Measurements from ENCODE around the gene SYNGAP1.

- TF ChIP-seq POLR2A (IDR thresholded peaks at IDR 0.05; ENCODE audit: extremely low read depth, insufficient read length) (no peak), CTCF (IDR thresholded peaks at IDR 0.05; ENCODE audit: low read depth, low read length) (no peak)
These were observed 6.4 kb upstream of the SYNGAP1 start for GRCh38 chr6:33413241-33414120.

All from NB4 (cell line).